Liver (tissue), 9 donors: ENCODE measurements around the gene TMEM245. TPM values are rescaled to one million over a fixed set of nuclear protein-coding genes. Genes with fewer than 3 reads are reported as not detected.
A peak's percentile ranks its signal among the peaks of the same experiment; 100 is the strongest.

Experiments
- DNase-seq: peaks from one replicate; pipeline ENCODE4 v3.0.0-alpha.2; 2017; ENCODE audit warnings: low spot score
- H3K27ac ChIP-seq, 2 donors: one replicate each; pipeline ENCODE4 v1.7.0; 2013; ENCODE audit warnings: inconsistent platforms in 2 of 2, low read length in 2 of 2, control low read depth in 1 of 2, low read depth in 1 of 2, mild to moderate bottlenecking in 1 of 2
- H3K27me3 ChIP-seq, 4 donors: one replicate each; pipeline versions ENCODE4 v1.6.1 to v1.7.0; 2013; ENCODE audit warnings: low read length in 3 of 4, inconsistent platforms in 1 of 4, mild to moderate bottlenecking in 1 of 4, moderate library complexity in 1 of 4; ENCODE audit not compliant: control insufficient read depth in 4 of 4, insufficient read depth in 4 of 4
- H3K36me3 ChIP-seq, 4 donors: one replicate each; pipeline versions ENCODE4 v1.6.1 to v1.7.0; 2013; ENCODE audit warnings: low read length in 3 of 4, mild to moderate bottlenecking in 3 of 4, low read depth in 1 of 4, moderate library complexity in 1 of 4; ENCODE audit not compliant: control insufficient read depth in 4 of 4, insufficient read depth in 3 of 4
- H3K4me1 ChIP-seq, 4 donors: one replicate each; pipeline versions ENCODE4 v1.6.1 to v1.7.0; 2013; ENCODE audit warnings: low read length in 3 of 4, mild to moderate bottlenecking in 3 of 4, moderate library complexity in 1 of 4; ENCODE audit not compliant: control insufficient read depth in 4 of 4, insufficient read depth in 4 of 4
- H3K4me3 ChIP-seq, 3 donors: one replicate each; pipeline versions ENCODE4 v1.6.1 to v1.7.0; 2013; ENCODE audit warnings: low read length in 3 of 3, control low read depth in 1 of 3, low read depth in 1 of 3, mild to moderate bottlenecking in 1 of 3
- H3K9ac ChIP-seq, 2 donors: one replicate each; pipeline ENCODE4 v1.7.0; 2013; ENCODE audit warnings: low read length in 2 of 2, mild to moderate bottlenecking in 2 of 2, moderate library complexity in 2 of 2, control low read depth in 1 of 2, low read depth in 1 of 2
- H3K9me3 ChIP-seq, 4 donors: one replicate each; pipeline versions ENCODE4 v1.6.1 to v1.7.0; 2013; ENCODE audit warnings: low read length in 3 of 4; ENCODE audit not compliant: control insufficient read depth in 4 of 4
- EGR1 ChIP-seq, 2 donors: IDR thresholded peaks; 2 replicates each; pipeline ENCODE4 v1.6.1; 2016 to 2018; ENCODE audit warnings: antibody characterized with exemption in 2 of 2, low read depth in 2 of 2
- FOXA1 ChIP-seq: IDR thresholded peaks from 2 replicates; pipeline ENCODE4 v1.6.1; 2016; ENCODE audit warnings: antibody characterized with exemption
- FOXA2 ChIP-seq: IDR thresholded peaks from 2 replicates; pipeline ENCODE4 v1.6.1; 2016; ENCODE audit warnings: antibody characterized with exemption
- GABPA ChIP-seq, 2 donors: IDR thresholded peaks in 1 of 2; conservative IDR thresholded peaks in 1 of 2; 2 replicates each; pipeline ENCODE4 v1.6.1; 2016; ENCODE audit warnings: antibody characterized with exemption in 2 of 2, mild to moderate bottlenecking in 1 of 2, moderate library complexity in 1 of 2
- HNF4A ChIP-seq, 2 donors: conservative IDR thresholded peaks; 2 replicates each; pipeline ENCODE4 v1.6.1; 2016; ENCODE audit warnings: antibody characterized with exemption in 2 of 2, mild to moderate bottlenecking in 2 of 2
- HNF4G ChIP-seq: IDR thresholded peaks from 2 replicates; pipeline ENCODE4 v1.6.1; 2016; ENCODE audit warnings: antibody characterized with exemption
- JUND ChIP-seq, 2 donors: IDR thresholded peaks; 2 replicates each; pipeline ENCODE4 v1.6.1; 2016; ENCODE audit warnings: antibody characterized with exemption in 2 of 2
- NR2F2 ChIP-seq: IDR thresholded peaks from 2 replicates; pipeline ENCODE4 v1.6.1; 2016; ENCODE audit warnings: antibody characterized with exemption
- RAD21 ChIP-seq, 2 donors: IDR thresholded peaks; 2 replicates each; pipeline ENCODE4 v1.6.1; 2016; ENCODE audit warnings: antibody characterized with exemption in 2 of 2, mild to moderate bottlenecking in 2 of 2
- RXRA ChIP-seq, 2 donors: IDR thresholded peaks; 2 replicates each; pipeline ENCODE4 v1.6.1; 2017 to 2018; ENCODE audit warnings: antibody characterized with exemption in 2 of 2, mild to moderate bottlenecking in 1 of 2
- SP1 ChIP-seq: IDR thresholded peaks from 2 replicates; pipeline ENCODE4 v1.6.1; 2018; ENCODE audit warnings: antibody characterized with exemption, mild to moderate bottlenecking
- TAF1 ChIP-seq: conservative IDR thresholded peaks from 2 replicates; pipeline ENCODE4 v1.6.1; 2016; ENCODE audit warnings: antibody characterized with exemption, mild to moderate bottlenecking
- YY1 ChIP-seq: IDR thresholded peaks from 2 replicates; pipeline ENCODE4 v1.6.1; 2016; ENCODE audit warnings: antibody characterized with exemption, mild to moderate bottlenecking
- WGBS: extraction: QIAGEN DNeasy Blood & Tissue Kit; methylation state at CpG from one replicate; pipeline ENCODE4 v1.1.7; 2013; 5-methylcytosine and 5-hydroxymethylcytosine counted together
- polyA plus RNA-seq, 2 donors: library from polyadenylated mRNA; stranded (reverse) in 1 of 2; unstranded in 1 of 2; fragments of 200-250 nt in 1 of 2; fragments of >200 nt in 1 of 2; fragmentation: Nextera tagmentation in 1 of 2; extraction: Ambion mirVana in 1 of 2; gene quantifications; one replicate each; pipeline versions ENCODE4 v1.2.1 to v1.2.3, GENCODE V29; 2013 to 2015
- total RNA-seq, 2 donors: library from RNA; depleted of rRNA; stranded (reverse); fragments of >200 nt; gene quantifications; one replicate each; pipeline ENCODE4 v1.2.3, GENCODE V29; 2014
- TF ChIP-seq, protein P1 (sequence below): IDR thresholded peaks from 2 replicates; pipeline ENCODE4 v1.6.1; 2016; ENCODE audit warnings: antibody characterized with exemption
- TF ChIP-seq, protein P2 (sequence below): IDR thresholded peaks from 2 replicates; pipeline ENCODE4 v1.6.1; 2016; ENCODE audit warnings: antibody characterized with exemption
- TF ChIP-seq, protein P3 (sequence below): IDR thresholded peaks from 2 replicates; pipeline ENCODE4 v1.6.1; 2016; ENCODE audit warnings: antibody characterized with exemption, mild to moderate bottlenecking
- TF ChIP-seq, protein P4 (sequence below): IDR thresholded peaks from 2 replicates; pipeline ENCODE4 v1.6.1; 2016; ENCODE audit warnings: antibody characterized with exemption
- TF ChIP-seq, protein P5 (sequence below): fragments of 150-350 bp; IDR thresholded peaks from 2 replicates; pipeline ENCODE4 v1.5.1; 2017; ENCODE audit warnings: improper control_type of control experiment, low read depth, low read length; ENCODE audit not compliant: missing input control
- donor health status: healthy.
- donor health status: healthy.
- donor health status: healthy.
- donor health status: healthy.
- donor health status: healthy.

The TMEM245 gene
- total and polyA plus RNA-seq, 4 donors = 13.7 to 75.3 (median 31.2) TPM

DNA sequence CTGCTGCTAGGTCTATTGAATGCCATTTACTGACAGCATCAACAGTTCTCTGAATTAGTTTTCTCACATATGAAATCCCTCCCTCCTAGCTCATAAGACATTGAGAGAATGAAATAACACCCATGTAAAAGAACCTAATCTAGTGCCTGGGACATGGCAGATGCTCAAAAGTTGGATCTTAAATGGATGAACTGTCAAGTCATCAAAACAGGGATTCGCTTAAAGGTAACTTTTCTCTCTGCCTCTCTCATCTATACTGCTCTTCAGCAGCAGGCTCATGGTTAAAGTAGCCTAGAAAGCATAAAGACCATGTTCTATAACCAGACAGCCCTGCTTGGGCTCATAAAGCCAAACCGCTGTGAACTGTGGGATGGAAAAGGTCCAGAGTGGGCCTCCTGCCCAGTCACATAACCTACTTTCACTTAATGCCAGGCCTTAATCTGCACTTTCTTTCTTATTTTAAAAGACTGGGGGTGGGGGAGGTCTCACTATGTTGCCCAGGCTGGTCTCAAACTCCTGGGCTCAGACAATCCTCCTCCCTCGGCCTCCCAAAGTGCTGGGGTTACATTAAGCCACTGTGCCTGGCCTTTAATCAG, 3.7 kb downstream of the TMEM245 start:
- Histone ChIP-seq H3K27ac (peak overlapping the region; percentile 52 to 62), H3K36me3 (no peaks in the 10 kb centered on the region), H3K4me3 (no peak overlapping the region), H3K9me3 (no peaks in the 10 kb centered on the region), H3K4me1 (peaks cover 15 to 47% (median 39%) of the 10 kb centered on the region in 4 donors), H3K9ac (no peak overlapping the region), H3K27me3 (no peaks in the 10 kb centered on the region)
- WGBS = 55% methylated on average over 3 of the region's 3 CpGs
- DNase-seq = no peak
- TF ChIP-seq RAD21 (IDR thresholded peaks at IDR 0.05) = peak in 1 of 2 donors; percentile 9
- peak; percentile 21 for TF ChIP-seq YY1
- TF ChIP-seq SP1 = peak; percentile 48
- TF ChIP-seq, protein P1, sequence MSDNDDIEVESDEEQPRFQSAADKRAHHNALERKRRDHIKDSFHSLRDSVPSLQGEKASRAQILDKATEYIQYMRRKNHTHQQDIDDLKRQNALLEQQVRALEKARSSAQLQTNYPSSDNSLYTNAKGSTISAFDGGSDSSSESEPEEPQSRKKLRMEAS = no peak
- no peak for TF ChIP-seq TAF1
- peak; percentile 49 to 52 for TF ChIP-seq RXRA (IDR thresholded peaks at IDR 0.05)
- peak in 1 of 2 donors; percentile 16 for TF ChIP-seq HNF4A (conservative IDR thresholded peaks at IDR 0.05)
- TF ChIP-seq NR2F2 = no peak
- TF ChIP-seq JUND (IDR thresholded peaks at IDR 0.05) = peak in 1 of 2 donors; percentile 24
- TF ChIP-seq, protein P2, sequence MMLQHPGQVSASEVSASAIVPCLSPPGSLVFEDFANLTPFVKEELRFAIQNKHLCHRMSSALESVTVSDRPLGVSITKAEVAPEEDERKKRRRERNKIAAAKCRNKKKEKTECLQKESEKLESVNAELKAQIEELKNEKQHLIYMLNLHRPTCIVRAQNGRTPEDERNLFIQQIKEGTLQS = no peak

DNA sequence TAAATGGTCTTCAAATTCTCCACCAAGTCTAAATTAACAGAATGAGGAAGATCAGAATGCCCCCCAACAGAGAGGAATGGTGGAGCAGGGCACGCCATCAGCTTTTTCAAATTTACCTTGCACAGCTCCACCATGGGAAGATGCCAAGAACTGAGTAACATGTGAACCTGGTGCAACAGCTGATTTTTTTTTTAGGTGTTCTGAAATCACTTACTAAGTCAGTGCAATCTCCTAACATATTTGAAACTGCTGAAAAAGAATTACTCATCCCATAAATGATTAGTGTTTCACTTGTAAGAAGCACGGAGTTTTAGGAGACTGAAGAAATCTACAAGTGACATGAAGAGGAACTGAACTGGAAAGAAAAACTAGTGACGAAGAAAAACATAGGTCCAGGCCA, 5.1 kb downstream of the TMEM245 start:
- Histone ChIP-seq H3K27ac (peak overlapping the region; percentile 72 to 74), H3K4me1 (peaks cover 15 to 56% (median 37%) of the 10 kb centered on the region in 4 donors)
- TF ChIP-seq RXRA (IDR thresholded peaks at IDR 0.05) (peak in 1 of 2 donors; percentile 20), HNF4A (conservative IDR thresholded peaks at IDR 0.05) (peak in 1 of 2 donors; percentile 16), EGR1 (IDR thresholded peaks at IDR 0.05; ENCODE audit: low read depth in 2 of 2) (no peak), NR2F2 (no peak), HNF4G (no peak), RAD21 (IDR thresholded peaks at IDR 0.05) (peak in 1 of 2 donors; percentile 19), FOXA1 (no peak), YY1 (peak; percentile 81), SP1 (no peak), GABPA (IDR thresholded peaks at IDR 0.05 in 1 of 2, conservative IDR thresholded peaks at IDR 0.05 in 1 of 2) (no peak), FOXA2 (no peak), TAF1 (no peak), JUND (IDR thresholded peaks at IDR 0.05) (peak in 1 of 2 donors; percentile 13)
- TF ChIP-seq, protein P3, sequence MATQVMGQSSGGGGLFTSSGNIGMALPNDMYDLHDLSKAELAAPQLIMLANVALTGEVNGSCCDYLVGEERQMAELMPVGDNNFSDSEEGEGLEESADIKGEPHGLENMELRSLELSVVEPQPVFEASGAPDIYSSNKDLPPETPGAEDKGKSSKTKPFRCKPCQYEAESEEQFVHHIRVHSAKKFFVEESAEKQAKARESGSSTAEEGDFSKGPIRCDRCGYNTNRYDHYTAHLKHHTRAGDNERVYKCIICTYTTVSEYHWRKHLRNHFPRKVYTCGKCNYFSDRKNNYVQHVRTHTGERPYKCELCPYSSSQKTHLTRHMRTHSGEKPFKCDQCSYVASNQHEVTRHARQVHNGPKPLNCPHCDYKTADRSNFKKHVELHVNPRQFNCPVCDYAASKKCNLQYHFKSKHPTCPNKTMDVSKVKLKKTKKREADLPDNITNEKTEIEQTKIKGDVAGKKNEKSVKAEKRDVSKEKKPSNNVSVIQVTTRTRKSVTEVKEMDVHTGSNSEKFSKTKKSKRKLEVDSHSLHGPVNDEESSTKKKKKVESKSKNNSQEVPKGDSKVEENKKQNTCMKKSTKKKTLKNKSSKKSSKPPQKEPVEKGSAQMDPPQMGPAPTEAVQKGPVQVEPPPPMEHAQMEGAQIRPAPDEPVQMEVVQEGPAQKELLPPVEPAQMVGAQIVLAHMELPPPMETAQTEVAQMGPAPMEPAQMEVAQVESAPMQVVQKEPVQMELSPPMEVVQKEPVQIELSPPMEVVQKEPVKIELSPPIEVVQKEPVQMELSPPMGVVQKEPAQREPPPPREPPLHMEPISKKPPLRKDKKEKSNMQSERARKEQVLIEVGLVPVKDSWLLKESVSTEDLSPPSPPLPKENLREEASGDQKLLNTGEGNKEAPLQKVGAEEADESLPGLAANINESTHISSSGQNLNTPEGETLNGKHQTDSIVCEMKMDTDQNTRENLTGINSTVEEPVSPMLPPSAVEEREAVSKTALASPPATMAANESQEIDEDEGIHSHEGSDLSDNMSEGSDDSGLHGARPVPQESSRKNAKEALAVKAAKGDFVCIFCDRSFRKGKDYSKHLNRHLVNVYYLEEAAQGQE = no peak
- TF ChIP-seq, protein P1 = no peak
- TF ChIP-seq, protein P2 = peak; percentile 9
- TF ChIP-seq, protein P4, sequence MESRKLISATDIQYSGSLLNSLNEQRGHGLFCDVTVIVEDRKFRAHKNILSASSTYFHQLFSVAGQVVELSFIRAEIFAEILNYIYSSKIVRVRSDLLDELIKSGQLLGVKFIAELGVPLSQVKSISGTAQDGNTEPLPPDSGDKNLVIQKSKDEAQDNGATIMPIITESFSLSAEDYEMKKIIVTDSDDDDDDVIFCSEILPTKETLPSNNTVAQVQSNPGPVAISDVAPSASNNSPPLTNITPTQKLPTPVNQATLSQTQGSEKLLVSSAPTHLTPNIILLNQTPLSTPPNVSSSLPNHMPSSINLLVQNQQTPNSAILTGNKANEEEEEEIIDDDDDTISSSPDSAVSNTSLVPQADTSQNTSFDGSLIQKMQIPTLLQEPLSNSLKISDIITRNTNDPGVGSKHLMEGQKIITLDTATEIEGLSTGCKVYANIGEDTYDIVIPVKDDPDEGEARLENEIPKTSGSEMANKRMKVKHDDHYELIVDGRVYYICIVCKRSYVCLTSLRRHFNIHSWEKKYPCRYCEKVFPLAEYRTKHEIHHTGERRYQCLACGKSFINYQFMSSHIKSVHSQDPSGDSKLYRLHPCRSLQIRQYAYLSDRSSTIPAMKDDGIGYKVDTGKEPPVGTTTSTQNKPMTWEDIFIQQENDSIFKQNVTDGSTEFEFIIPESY = no peak
- TF ChIP-seq, protein P5, sequence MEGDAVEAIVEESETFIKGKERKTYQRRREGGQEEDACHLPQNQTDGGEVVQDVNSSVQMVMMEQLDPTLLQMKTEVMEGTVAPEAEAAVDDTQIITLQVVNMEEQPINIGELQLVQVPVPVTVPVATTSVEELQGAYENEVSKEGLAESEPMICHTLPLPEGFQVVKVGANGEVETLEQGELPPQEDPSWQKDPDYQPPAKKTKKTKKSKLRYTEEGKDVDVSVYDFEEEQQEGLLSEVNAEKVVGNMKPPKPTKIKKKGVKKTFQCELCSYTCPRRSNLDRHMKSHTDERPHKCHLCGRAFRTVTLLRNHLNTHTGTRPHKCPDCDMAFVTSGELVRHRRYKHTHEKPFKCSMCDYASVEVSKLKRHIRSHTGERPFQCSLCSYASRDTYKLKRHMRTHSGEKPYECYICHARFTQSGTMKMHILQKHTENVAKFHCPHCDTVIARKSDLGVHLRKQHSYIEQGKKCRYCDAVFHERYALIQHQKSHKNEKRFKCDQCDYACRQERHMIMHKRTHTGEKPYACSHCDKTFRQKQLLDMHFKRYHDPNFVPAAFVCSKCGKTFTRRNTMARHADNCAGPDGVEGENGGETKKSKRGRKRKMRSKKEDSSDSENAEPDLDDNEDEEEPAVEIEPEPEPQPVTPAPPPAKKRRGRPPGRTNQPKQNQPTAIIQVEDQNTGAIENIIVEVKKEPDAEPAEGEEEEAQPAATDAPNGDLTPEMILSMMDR = no peak

More for the DNA sequence above, 5.1 kb downstream of the TMEM245 start:
- Histone ChIP-seq H3K9ac (no peak overlapping the region), H3K9me3 (no peaks in the 10 kb centered on the region), H3K27me3 (no peaks in the 10 kb centered on the region), H3K4me3 (no peak overlapping the region), H3K36me3 (no peaks in the 10 kb centered on the region)
- no peak for DNase-seq
- WGBS = 55% methylated on average over 3 of the region's 3 CpGs
